Measurements from ENCODE around the gene NFATC1. TPM values are rescaled to one million over a fixed set of nuclear protein-coding genes. Genes with fewer than 3 reads are reported as not detected.

NFATC1 gene
- total RNA-seq, 2 experiments from 2014 or later, result 26.5 to 28.1 TPM

- no peak for ATAC-seq
- Mint-ChIP-seq H3K4me1 (ENCODE audit: low read depth) (no peaks in the 10 kb centered on the region), H3K4me3 (no peak overlapping the region), H3K9me3 (ENCODE audit: insufficient read depth) (no peaks in the 10 kb centered on the region), H3K27ac (no peak overlapping the region), H3K27me3 (ENCODE audit: low read depth) (no peaks in the 10 kb centered on the region), H3K36me3 (ENCODE audit: low read depth) (no peaks in the 10 kb centered on the region)
- ChIA-PET CTCF (no interaction called here), POLR2A (no interaction called here)
- DNase-seq, result no peak
These were observed 137.9 kb downstream of the NFATC1 start for GRCh38 chr18:79533591-79533990.

GRCh38 chr18:79534356-79534755, 138.6 kb downstream of the NFATC1 start:
- DNase-seq, result no peak
- H3K27me3 Mint-ChIP-seq (ENCODE audit: low read depth), result no peaks in the 10 kb centered on the region
- no peak for ATAC-seq
- H3K36me3 Mint-ChIP-seq (ENCODE audit: low read depth), result no peaks in the 10 kb centered on the region
- H3K9me3 Mint-ChIP-seq (ENCODE audit: insufficient read depth), result no peaks in the 10 kb centered on the region
- POLR2A ChIA-PET, result no interaction called here
- CTCF ChIA-PET, result no interaction called here
- no peaks in the 10 kb centered on the region for H3K4me1 Mint-ChIP-seq (ENCODE audit: low read depth)
- no peak overlapping the region for H3K27ac Mint-ChIP-seq
- H3K4me3 Mint-ChIP-seq, result no peak overlapping the region

GRCh38 chr18:79537758-79538157, 142.0 kb downstream of the NFATC1 start:
- Mint-ChIP-seq H3K27ac (no peak overlapping the region), H3K27me3 (ENCODE audit: low read depth) (no peaks in the 10 kb centered on the region), H3K4me3 (no peak overlapping the region), H3K4me1 (ENCODE audit: low read depth) (no peaks in the 10 kb centered on the region), H3K36me3 (ENCODE audit: low read depth) (no peaks in the 10 kb centered on the region), H3K9me3 (ENCODE audit: insufficient read depth) (no peaks in the 10 kb centered on the region)
- DNase-seq, result no peak
- ChIA-PET CTCF (no interaction called here), POLR2A (no interaction called here)
- ATAC-seq, result no peak

GRCh38 chr18:79538635-79539034, 142.9 kb downstream of the NFATC1 start:
- no peak for ATAC-seq
- H3K9me3 Mint-ChIP-seq (ENCODE audit: insufficient read depth), result no peaks in the 10 kb centered on the region
- no peaks in the 10 kb centered on the region for H3K36me3 Mint-ChIP-seq (ENCODE audit: low read depth)
- DNase-seq, result no peak
- no peaks in the 10 kb centered on the region for H3K27me3 Mint-ChIP-seq (ENCODE audit: low read depth)
- H3K27ac Mint-ChIP-seq, result no peak overlapping the region
- CTCF ChIA-PET, result interaction anchor here (1.0 to 1.2 kb wide), 2 partner anchors 15 to 104 kb away, joined by 3 read pairs; no protein-coding TSS in a partner anchor
- H3K4me3 Mint-ChIP-seq, result no peak overlapping the region
- POLR2A ChIA-PET, result no interaction called here
- H3K4me1 Mint-ChIP-seq (ENCODE audit: low read depth), result no peaks in the 10 kb centered on the region

GRCh38 chr18:79540161-79540903, 144.6 kb downstream of the NFATC1 start:
- Mint-ChIP-seq H3K9me3 (ENCODE audit: insufficient read depth) (no peaks in the 10 kb centered on the region), H3K36me3 (ENCODE audit: low read depth) (no peaks in the 10 kb centered on the region), H3K4me3 (no peak overlapping the region), H3K27me3 (ENCODE audit: low read depth) (no peaks in the 10 kb centered on the region), H3K27ac (no peak overlapping the region), H3K4me1 (ENCODE audit: low read depth) (no peaks in the 10 kb centered on the region)
- no peak for ATAC-seq
- ChIA-PET CTCF (interaction anchor here (1.0 to 1.8 kb wide), 3 partner anchors 10 to 161 kb away, joined by 3 to 4 read pairs (median 3); no protein-coding TSS in a partner anchor), POLR2A (interaction anchor here (0.6 kb wide), 1 partner anchor 15 kb away, joined by 3 read pairs; no protein-coding TSS in a partner anchor)
- DNase-seq, result no peak

GRCh38 chr18:79540904-79541282, 145.2 kb downstream of the NFATC1 start:
- Mint-ChIP-seq H3K4me3 (no peak overlapping the region), H3K9me3 (ENCODE audit: insufficient read depth) (no peaks in the 10 kb centered on the region), H3K27ac (no peak overlapping the region), H3K36me3 (ENCODE audit: low read depth) (no peaks in the 10 kb centered on the region), H3K4me1 (ENCODE audit: low read depth) (no peaks in the 10 kb centered on the region), H3K27me3 (ENCODE audit: low read depth) (no peaks in the 10 kb centered on the region)
- no peak for DNase-seq
- ATAC-seq, result no peak
- ChIA-PET POLR2A (no interaction called here), CTCF (no interaction called here)

- Mint-ChIP-seq H3K9me3 (ENCODE audit: insufficient read depth) (no peaks in the 10 kb centered on the region), H3K27ac (no peak overlapping the region), H3K4me3 (no peak overlapping the region), H3K4me1 (ENCODE audit: low read depth) (no peaks in the 10 kb centered on the region), H3K27me3 (ENCODE audit: low read depth) (no peaks in the 10 kb centered on the region), H3K36me3 (ENCODE audit: low read depth) (no peaks in the 10 kb centered on the region)
- DNase-seq, result no peak
- CTCF ChIA-PET, result no interaction called here
- ATAC-seq, result no peak
- POLR2A ChIA-PET, result no interaction called here
These were observed 146.5 kb downstream of the NFATC1 start for GRCh38 chr18:79542213-79542612.

GRCh38 chr18:79542876-79543750, 147.4 kb downstream of the NFATC1 start:
- H3K27me3 Mint-ChIP-seq (ENCODE audit: low read depth), result no peaks in the 10 kb centered on the region
- ATAC-seq (no peak), DNase-seq (no peak)
- H3K4me1 Mint-ChIP-seq (ENCODE audit: low read depth), result no peaks in the 10 kb centered on the region
- H3K9me3 Mint-ChIP-seq (ENCODE audit: insufficient read depth), result no peaks in the 10 kb centered on the region
- no peak overlapping the region for H3K4me3 Mint-ChIP-seq
- H3K27ac Mint-ChIP-seq, result no peak overlapping the region
- POLR2A ChIA-PET, result no interaction called here
- no peaks in the 10 kb centered on the region for H3K36me3 Mint-ChIP-seq (ENCODE audit: low read depth)
- CTCF ChIA-PET, result no interaction called here

- ATAC-seq (no peak), DNase-seq (no peak)
- ChIA-PET POLR2A (no interaction called here), CTCF (no interaction called here)
- Mint-ChIP-seq H3K36me3 (ENCODE audit: low read depth) (no peaks in the 10 kb centered on the region), H3K9me3 (ENCODE audit: insufficient read depth) (no peaks in the 10 kb centered on the region), H3K4me1 (ENCODE audit: low read depth) (no peaks in the 10 kb centered on the region), H3K4me3 (no peak overlapping the region), H3K27ac (no peak overlapping the region), H3K27me3 (ENCODE audit: low read depth) (no peaks in the 10 kb centered on the region)
These were observed 148.2 kb downstream of the NFATC1 start for GRCh38 chr18:79543861-79544385.

GRCh38 chr18:79544386-79544963, 148.7 kb downstream of the NFATC1 start:
- no peaks in the 10 kb centered on the region for H3K4me1 Mint-ChIP-seq (ENCODE audit: low read depth)

GRCh38 chr18:79545255-79545654, 149.5 kb downstream of the NFATC1 start:
- Mint-ChIP-seq H3K27me3 (ENCODE audit: low read depth) (no peaks in the 10 kb centered on the region), H3K27ac (no peak overlapping the region), H3K9me3 (ENCODE audit: insufficient read depth) (no peaks in the 10 kb centered on the region), H3K4me1 (ENCODE audit: low read depth) (no peaks in the 10 kb centered on the region), H3K36me3 (ENCODE audit: low read depth) (no peaks in the 10 kb centered on the region), H3K4me3 (no peak overlapping the region)
- POLR2A ChIA-PET, result no interaction called here
- CTCF ChIA-PET, result no interaction called here
- DNase-seq, result no peak
- ATAC-seq, result no peak

More at GRCh38 chr18:79544386-79544963, 148.7 kb downstream of the NFATC1 start:
- ChIA-PET CTCF (no interaction called here), POLR2A (no interaction called here)
- Mint-ChIP-seq H3K4me3 (no peak overlapping the region), H3K9me3 (ENCODE audit: insufficient read depth) (no peaks in the 10 kb centered on the region), H3K27me3 (ENCODE audit: low read depth) (no peaks in the 10 kb centered on the region), H3K27ac (no peak overlapping the region), H3K36me3 (ENCODE audit: low read depth) (no peaks in the 10 kb centered on the region)
- DNase-seq, result no peak
- no peak for ATAC-seq

GRCh38 chr18:79545736-79546171, 150.0 kb downstream of the NFATC1 start:
- no peak for DNase-seq
- H3K27me3 Mint-ChIP-seq (ENCODE audit: low read depth), result no peaks in the 10 kb centered on the region
- no peak overlapping the region for H3K4me3 Mint-ChIP-seq
- ATAC-seq, result no peak
- no peaks in the 10 kb centered on the region for H3K4me1 Mint-ChIP-seq (ENCODE audit: low read depth)
- H3K9me3 Mint-ChIP-seq (ENCODE audit: insufficient read depth), result no peaks in the 10 kb centered on the region
- no peak overlapping the region for H3K27ac Mint-ChIP-seq
- CTCF ChIA-PET, result no interaction called here
- POLR2A ChIA-PET, result no interaction called here
- no peaks in the 10 kb centered on the region for H3K36me3 Mint-ChIP-seq (ENCODE audit: low read depth)

All from activated CD8-positive, alpha-beta T cell treated with anti-CD3 and anti-CD28 coated beads, Interleukin-2, amount 10 ng/mL, durations not matched to agents 7 days and 5 days (primary cell).